Measurements from ENCODE around the gene UEVLD.
A peak's percentile ranks its signal among the peaks of the same experiment; 100 is the strongest.

The UEVLD gene

DNA sequence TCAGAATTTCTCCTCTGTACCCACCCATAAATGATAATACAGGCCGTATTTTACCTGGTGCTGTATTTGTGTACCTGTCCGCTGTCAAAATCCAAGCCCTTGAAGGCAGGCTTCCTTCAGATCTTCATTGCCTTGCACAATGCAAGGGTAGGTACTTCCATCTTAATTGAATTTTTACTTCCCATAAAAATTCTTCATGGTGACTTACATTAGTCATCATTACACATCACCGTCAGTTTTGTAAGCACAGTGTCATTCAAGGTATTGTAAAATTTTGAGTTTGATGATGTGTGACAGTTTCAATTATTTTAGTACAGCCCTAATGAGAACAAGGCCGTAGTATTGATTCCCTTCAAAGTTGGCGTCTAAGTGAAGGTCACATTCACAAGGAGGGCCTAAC is 61.0 kb downstream of the UEVLD start:
- TF ChIP-seq FOXP2 (optimal IDR thresholded peaks at IDR 0.05; ENCODE audit: control extremely low read depth, extremely low read length, insufficient read depth) (no peak), EZH2 (IDR thresholded peaks at IDR 0.05) (no peak), POLR2AphosphoS5 (IDR thresholded peaks at IDR 0.05; ENCODE audit: borderline replicate concordance, low read depth, low read length) (no peak)
- H3K4me3 ChIP-seq = peak overlapping the region; percentile 92
- H3K9ac ChIP-seq (ENCODE audit: insufficient read length) = peak overlapping the region; percentile 96
- 0 out of 2 replicates have a peak, but pooled peaks cover 8% of the 10 kb centered on the region for H3K36me3 ChIP-seq (ENCODE audit: insufficient read depth, low read length)
- DNase-seq (ENCODE audit: low read depth, low spot score) = no peak
- peak overlapping the region; percentile 88 for H3K27ac ChIP-seq
- H3K9me3 ChIP-seq (ENCODE audit: low read depth, low read length) = no peaks in the 10 kb centered on the region

DNA sequence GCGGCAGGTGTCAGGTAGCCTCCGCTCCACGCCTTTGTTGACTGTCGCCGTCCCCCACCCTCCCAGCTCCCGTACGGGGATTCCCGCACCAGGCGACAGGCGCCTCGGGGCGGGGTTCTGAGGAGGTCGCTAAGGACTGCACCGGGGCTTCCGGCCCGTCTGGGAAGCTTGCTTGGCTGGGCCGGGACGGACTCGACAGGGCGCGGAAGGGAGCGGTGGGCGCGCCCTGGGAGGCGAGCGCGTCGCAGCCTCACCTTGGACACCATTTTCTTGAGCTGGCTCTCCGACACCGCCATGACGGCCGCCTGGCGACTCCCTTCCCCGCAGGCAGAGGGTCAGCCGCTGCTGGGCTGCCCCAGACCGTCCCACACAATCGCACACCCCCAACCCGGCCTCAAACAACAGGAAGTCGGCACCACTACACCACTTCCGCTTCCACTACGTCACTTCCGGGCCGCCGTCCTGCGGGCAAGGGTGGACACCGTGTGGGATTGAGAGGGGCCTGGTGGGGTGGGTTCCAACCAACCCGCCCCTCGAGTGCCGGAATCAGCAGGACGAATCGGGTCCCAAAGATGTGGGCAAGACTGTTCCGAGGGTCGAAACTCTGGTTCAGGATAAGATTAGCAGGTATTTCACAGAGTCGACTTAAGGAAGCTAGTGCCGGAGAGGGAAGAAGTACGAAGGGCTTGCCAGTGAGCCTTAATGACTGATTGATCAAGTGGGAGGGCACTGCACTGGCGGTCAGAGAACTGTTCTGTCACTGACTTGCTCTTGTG is 61.8 kb downstream of the UEVLD start, which contains the start of gene TSG101:
TSG101 (minus strand) TSS at position 422 of the 776 bp plus-strand sequence; CDS start at position 296, 126 bp downstream.
- TF ChIP-seq FOXP2 (optimal IDR thresholded peaks at IDR 0.05; ENCODE audit: control extremely low read depth, extremely low read length, insufficient read depth) (peak; percentile 92), EZH2 (IDR thresholded peaks at IDR 0.05) (no peak), POLR2AphosphoS5 (IDR thresholded peaks at IDR 0.05; ENCODE audit: borderline replicate concordance, low read depth, low read length) (peak; percentile 99)
- Histone ChIP-seq H3K27ac (peak within 1 kb of the TSS; percentile 88), H3K36me3 (ENCODE audit: insufficient read depth, low read length) (0 out of 2 replicates have a peak, but pooled peaks cover 3% of the 10 kb centered on the region)

DNA sequence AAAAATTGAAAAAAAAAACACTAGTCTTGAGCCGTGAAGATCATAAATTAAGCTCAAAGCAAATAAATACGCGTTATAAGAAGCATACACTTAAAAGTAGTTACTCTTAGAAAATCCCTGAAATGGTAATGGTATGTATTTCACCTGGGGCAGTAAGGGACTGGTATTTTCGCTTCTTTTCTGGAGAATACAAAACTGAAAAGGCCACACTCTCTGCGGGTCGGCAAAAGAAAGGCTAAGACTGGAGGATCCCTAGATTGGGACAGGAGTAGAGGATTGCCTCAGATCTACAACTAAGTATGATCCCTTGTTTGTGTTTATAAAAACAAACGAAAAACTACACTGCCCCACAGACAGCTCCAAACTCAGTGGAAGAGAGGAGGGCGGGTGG is 62.4 kb downstream of the UEVLD start:
- peak overlapping the region; percentile 96 for H3K9ac ChIP-seq (ENCODE audit: insufficient read length)
- H3K9me3 ChIP-seq (ENCODE audit: low read depth, low read length) = no peaks in the 10 kb centered on the region
- 0 out of 2 replicates have a peak, but pooled peaks cover 3% of the 10 kb centered on the region for H3K36me3 ChIP-seq (ENCODE audit: insufficient read depth, low read length)
- peak overlapping the region; percentile 92 for H3K4me3 ChIP-seq
- peak overlapping the region; percentile 88 for H3K27ac ChIP-seq
- TF ChIP-seq FOXP2 (optimal IDR thresholded peaks at IDR 0.05; ENCODE audit: control extremely low read depth, extremely low read length, insufficient read depth) = no peak
- no peak for TF ChIP-seq EZH2 (IDR thresholded peaks at IDR 0.05)
- TF ChIP-seq POLR2AphosphoS5 (IDR thresholded peaks at IDR 0.05; ENCODE audit: borderline replicate concordance, low read depth, low read length) = no peak
- no peak for DNase-seq (ENCODE audit: low read depth, low spot score)

More for the DNA sequence above, 61.8 kb downstream of the UEVLD start, which contains the start of gene TSG101:
- H3K4me3 ChIP-seq = peak within 1 kb of the TSS; percentile 92
- no peaks in the 10 kb centered on the region for H3K9me3 ChIP-seq (ENCODE audit: low read depth, low read length)
- peak within 1 kb of the TSS; percentile 96 for H3K9ac ChIP-seq (ENCODE audit: insufficient read length)
- peak; percentile 56 for DNase-seq (ENCODE audit: low read depth, low spot score)

DNA sequence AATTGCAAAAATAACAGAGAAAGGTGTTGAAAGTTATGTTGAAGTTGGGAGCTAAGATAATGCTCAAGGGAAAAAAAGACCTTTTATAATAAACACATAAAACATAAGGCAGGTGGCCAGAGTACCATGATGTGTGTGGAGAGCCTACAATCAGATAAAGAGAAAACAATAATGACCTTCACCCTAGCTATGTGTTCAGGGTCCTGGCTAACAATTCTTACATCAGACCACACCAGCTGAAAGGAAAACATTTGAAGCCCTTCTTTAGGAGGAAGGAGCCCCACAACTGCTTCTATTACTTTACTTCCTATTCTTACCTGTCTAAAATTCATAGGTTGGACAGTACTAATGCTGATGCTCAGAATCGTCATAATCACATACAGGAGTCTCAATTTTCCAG is 64.3 kb downstream of the UEVLD start:
- Histone ChIP-seq H3K9ac (ENCODE audit: insufficient read length) (no peak overlapping the region), H3K4me3 (no peak overlapping the region), H3K36me3 (ENCODE audit: insufficient read depth, low read length) (0 out of 2 replicates have a peak, but pooled peaks cover 3% of the 10 kb centered on the region), H3K9me3 (ENCODE audit: low read depth, low read length) (no peaks in the 10 kb centered on the region), H3K27ac (no peak overlapping the region)
- TF ChIP-seq EZH2 (IDR thresholded peaks at IDR 0.05) = no peak
- no peak for TF ChIP-seq POLR2AphosphoS5 (IDR thresholded peaks at IDR 0.05; ENCODE audit: borderline replicate concordance, low read depth, low read length)
- no peak for TF ChIP-seq FOXP2 (optimal IDR thresholded peaks at IDR 0.05; ENCODE audit: control extremely low read depth, extremely low read length, insufficient read depth)
- DNase-seq (ENCODE audit: low read depth, low spot score) = no peak

DNA sequence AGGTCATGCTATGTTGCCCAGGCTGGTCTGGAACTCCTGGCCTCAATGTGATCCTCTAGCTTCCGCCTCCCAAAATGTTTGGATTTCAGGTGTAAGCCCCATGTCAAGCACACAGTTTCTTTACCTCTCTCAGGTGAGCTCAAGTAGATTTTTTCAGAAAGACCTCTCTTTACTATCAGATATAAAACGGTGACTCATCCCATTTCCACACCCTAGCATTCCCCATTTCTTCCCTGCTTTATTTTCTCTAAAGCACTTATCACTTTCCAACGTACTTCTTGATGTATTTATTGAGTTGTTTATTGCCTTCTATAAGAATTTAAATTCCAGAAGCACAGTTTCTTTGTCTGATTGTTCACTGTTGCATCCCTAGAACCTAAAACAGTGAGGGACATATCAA is 65.5 kb downstream of the UEVLD start:
- TF ChIP-seq FOXP2 (optimal IDR thresholded peaks at IDR 0.05; ENCODE audit: control extremely low read depth, extremely low read length, insufficient read depth) = no peak
- TF ChIP-seq EZH2 (IDR thresholded peaks at IDR 0.05) = no peak
- TF ChIP-seq POLR2AphosphoS5 (IDR thresholded peaks at IDR 0.05; ENCODE audit: borderline replicate concordance, low read depth, low read length) = no peak
- H3K4me3 ChIP-seq = no peak overlapping the region

DNA sequence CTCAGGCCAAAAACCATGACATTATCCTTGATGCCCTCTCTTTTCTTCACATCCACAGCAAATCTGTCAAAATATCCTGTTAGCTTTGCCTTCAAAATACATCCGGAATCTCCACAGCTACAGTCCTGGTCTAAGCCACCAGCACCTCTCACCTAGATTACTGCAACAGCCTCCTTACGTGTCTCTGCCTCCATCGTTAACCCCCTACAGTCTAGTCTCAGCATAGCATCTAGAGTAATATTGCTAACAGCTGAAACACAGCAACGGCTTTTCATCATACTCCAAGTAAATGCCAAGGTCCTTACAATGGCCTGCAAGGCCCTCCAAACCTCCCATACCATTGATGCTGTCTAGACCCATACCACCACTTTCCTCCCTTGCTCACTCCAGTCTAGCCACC is 66.1 kb downstream of the UEVLD start:
- H3K9me3 ChIP-seq (ENCODE audit: low read depth, low read length) = no peaks in the 10 kb centered on the region
- DNase-seq (ENCODE audit: low read depth, low spot score) = no peak
- 0 out of 2 replicates have a peak, but pooled peaks cover 3% of the 10 kb centered on the region for H3K36me3 ChIP-seq (ENCODE audit: insufficient read depth, low read length)
- no peak overlapping the region for H3K9ac ChIP-seq (ENCODE audit: insufficient read length)
- no peak for TF ChIP-seq EZH2 (IDR thresholded peaks at IDR 0.05)
- TF ChIP-seq FOXP2 (optimal IDR thresholded peaks at IDR 0.05; ENCODE audit: control extremely low read depth, extremely low read length, insufficient read depth) = no peak
- TF ChIP-seq POLR2AphosphoS5 (IDR thresholded peaks at IDR 0.05; ENCODE audit: borderline replicate concordance, low read depth, low read length) = no peak
- H3K27ac ChIP-seq = no peak overlapping the region
- H3K4me3 ChIP-seq = no peak overlapping the region

More for the DNA sequence above, 65.5 kb downstream of the UEVLD start:
- DNase-seq (ENCODE audit: low read depth, low spot score) = no peak
- H3K27ac ChIP-seq = no peak overlapping the region
- H3K9me3 ChIP-seq (ENCODE audit: low read depth, low read length) = no peaks in the 10 kb centered on the region
- 0 out of 2 replicates have a peak, but pooled peaks cover 3% of the 10 kb centered on the region for H3K36me3 ChIP-seq (ENCODE audit: insufficient read depth, low read length)
- H3K9ac ChIP-seq (ENCODE audit: insufficient read length) = no peak overlapping the region

DNA sequence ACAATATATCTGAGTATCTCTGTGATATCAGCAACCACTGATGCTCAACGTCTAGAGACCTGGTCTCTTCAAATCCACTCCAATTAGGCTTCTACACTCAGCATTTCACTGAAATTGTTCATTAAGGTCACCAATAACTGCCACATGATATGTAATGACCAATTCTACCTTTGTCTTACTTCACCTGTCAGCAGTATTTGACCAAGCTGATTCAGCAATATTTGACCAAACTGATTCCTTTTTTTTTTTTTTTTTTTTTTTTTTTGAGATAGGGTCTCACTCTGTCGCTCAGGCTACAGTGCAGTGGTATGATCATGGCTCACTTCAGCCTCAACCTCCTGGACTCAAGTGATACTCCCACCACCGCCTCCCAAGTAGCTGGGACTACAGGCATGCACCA is 67.4 kb downstream of the UEVLD start:
- no peak overlapping the region for H3K27ac ChIP-seq
- 0 out of 2 replicates have a peak, but pooled peaks cover 3% of the 10 kb centered on the region for H3K36me3 ChIP-seq (ENCODE audit: insufficient read depth, low read length)
- no peak overlapping the region for H3K9ac ChIP-seq (ENCODE audit: insufficient read length)
- H3K4me3 ChIP-seq = no peak overlapping the region
- no peak for DNase-seq (ENCODE audit: low read depth, low spot score)
- no peak for TF ChIP-seq POLR2AphosphoS5 (IDR thresholded peaks at IDR 0.05; ENCODE audit: borderline replicate concordance, low read depth, low read length)
- no peak for TF ChIP-seq FOXP2 (optimal IDR thresholded peaks at IDR 0.05; ENCODE audit: control extremely low read depth, extremely low read length, insufficient read depth)
- TF ChIP-seq EZH2 (IDR thresholded peaks at IDR 0.05) = no peak
- H3K9me3 ChIP-seq (ENCODE audit: low read depth, low read length) = no peaks in the 10 kb centered on the region

DNA sequence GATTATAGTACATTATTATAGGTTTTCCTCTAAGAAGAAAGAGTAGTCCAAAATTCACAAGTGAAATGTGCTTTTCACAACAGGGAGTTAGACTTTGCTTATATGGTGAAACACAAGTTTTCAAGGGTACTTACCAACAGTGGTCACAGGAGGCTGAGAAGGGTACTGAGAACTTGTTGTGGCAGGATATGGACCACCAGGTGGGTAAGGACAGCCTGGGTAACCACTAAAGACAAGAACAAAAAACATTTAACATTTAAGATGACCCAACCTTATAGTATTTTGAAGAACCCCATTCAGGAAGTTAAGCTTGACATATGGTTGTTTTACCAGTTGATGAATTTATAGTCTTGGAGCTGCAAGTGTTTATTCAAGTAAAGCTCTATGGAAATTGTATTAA is 86.2 kb downstream of the UEVLD start:
- no peak overlapping the region for H3K4me3 ChIP-seq
- no peak for DNase-seq (ENCODE audit: low read depth, low spot score)
- TF ChIP-seq FOXP2 (optimal IDR thresholded peaks at IDR 0.05; ENCODE audit: control extremely low read depth, extremely low read length, insufficient read depth) (no peak), EZH2 (IDR thresholded peaks at IDR 0.05) (no peak), POLR2AphosphoS5 (IDR thresholded peaks at IDR 0.05; ENCODE audit: borderline replicate concordance, low read depth, low read length) (no peak)
- peaks cover 73% of the 10 kb centered on the region for H3K36me3 ChIP-seq (ENCODE audit: insufficient read depth, low read length)
- H3K9me3 ChIP-seq (ENCODE audit: low read depth, low read length) = no peaks in the 10 kb centered on the region
- H3K27ac ChIP-seq = no peak overlapping the region
- no peak overlapping the region for H3K9ac ChIP-seq (ENCODE audit: insufficient read length)

All from SK-N-MC (cell line).